Suprapubic skin (tissue), 4 donors: ENCODE results near the gene LRRC3C. TPM values are rescaled to one million over a fixed set of nuclear protein-coding genes. Genes with fewer than 3 reads are reported as not detected.

Experiments used
- DNase-seq, 2 donors: peaks; one replicate each; pipeline ENCODE4 v3.0.0-alpha.2; 2019; ENCODE audit warnings: low spot score in 2 of 2
- H3K27ac ChIP-seq: fragments of 200-600 bp; sonication (generic); one replicate; pipeline ENCODE4 v1.5.1; 2019
- H3K27me3 ChIP-seq: fragments of 200-600 bp; sonication (generic); one replicate; pipeline ENCODE4 v1.5.1; 2019
- H3K36me3 ChIP-seq: fragments of 200-600 bp; sonication (generic); one replicate; pipeline ENCODE4 v1.5.1; 2019
- H3K4me1 ChIP-seq: fragments of 200-600 bp; sonication (generic); one replicate; pipeline ENCODE4 v1.5.1; 2019
- H3K4me3 ChIP-seq: fragments of 200-600 bp; sonication (generic); one replicate; pipeline ENCODE4 v1.5.1; 2019; ENCODE audit warnings: mild to moderate bottlenecking
- H3K9me3 ChIP-seq: fragments of 200-600 bp; sonication (generic); one replicate; pipeline ENCODE4 v1.5.1; 2019
- EP300 ChIP-seq: sonication (generic); formaldehyde crosslinking; IDR thresholded peaks from one replicate; pipeline ENCODE4 v1.6.1; 2017; ENCODE audit warnings: antibody characterized with exemption
- POLR2A ChIP-seq, 2 donors: fragments of 450-650 bp; IDR thresholded peaks; one replicate each; pipeline ENCODE4 v1.6.1; 2017; ENCODE audit warnings: antibody characterized with exemption in 2 of 2, mild to moderate bottlenecking in 2 of 2, moderate library complexity in 2 of 2
- POLR2AphosphoS5 ChIP-seq, 3 donors: sonication (generic); formaldehyde crosslinking; IDR thresholded peaks; one replicate each; pipeline ENCODE4 v1.6.1; 2017; ENCODE audit warnings: antibody characterized with exemption in 3 of 3
- WGBS: methylation state at CpG from one replicate; pipeline ENCODE4 v1.1.5; 2018; 5-methylcytosine and 5-hydroxymethylcytosine counted together
- total RNA-seq, 4 donors: library from RNA; depleted of rRNA; stranded (reverse); fragments of >200 nt; gene quantifications; one replicate each; pipeline ENCODE4 v1.1.0, GENCODE V29; 2016
- TF ChIP-seq, protein P1 (sequence below), 2 donors: fragments of 200-600 bp in 1 of 2; fragments of 450-650 bp in 1 of 2; sonication (generic) in 1 of 2; IDR thresholded peaks; one replicate each; pipeline ENCODE4 v1.5.1; 2016 to 2019; ENCODE audit warnings: antibody characterized with exemption in 2 of 2, mild to moderate bottlenecking in 1 of 2, moderate library complexity in 1 of 2

LRRC3C gene
- total RNA-seq, 4 donors from 2014 or later: 1.1 to 2.3 TPM; not detected in 2

DNA sequence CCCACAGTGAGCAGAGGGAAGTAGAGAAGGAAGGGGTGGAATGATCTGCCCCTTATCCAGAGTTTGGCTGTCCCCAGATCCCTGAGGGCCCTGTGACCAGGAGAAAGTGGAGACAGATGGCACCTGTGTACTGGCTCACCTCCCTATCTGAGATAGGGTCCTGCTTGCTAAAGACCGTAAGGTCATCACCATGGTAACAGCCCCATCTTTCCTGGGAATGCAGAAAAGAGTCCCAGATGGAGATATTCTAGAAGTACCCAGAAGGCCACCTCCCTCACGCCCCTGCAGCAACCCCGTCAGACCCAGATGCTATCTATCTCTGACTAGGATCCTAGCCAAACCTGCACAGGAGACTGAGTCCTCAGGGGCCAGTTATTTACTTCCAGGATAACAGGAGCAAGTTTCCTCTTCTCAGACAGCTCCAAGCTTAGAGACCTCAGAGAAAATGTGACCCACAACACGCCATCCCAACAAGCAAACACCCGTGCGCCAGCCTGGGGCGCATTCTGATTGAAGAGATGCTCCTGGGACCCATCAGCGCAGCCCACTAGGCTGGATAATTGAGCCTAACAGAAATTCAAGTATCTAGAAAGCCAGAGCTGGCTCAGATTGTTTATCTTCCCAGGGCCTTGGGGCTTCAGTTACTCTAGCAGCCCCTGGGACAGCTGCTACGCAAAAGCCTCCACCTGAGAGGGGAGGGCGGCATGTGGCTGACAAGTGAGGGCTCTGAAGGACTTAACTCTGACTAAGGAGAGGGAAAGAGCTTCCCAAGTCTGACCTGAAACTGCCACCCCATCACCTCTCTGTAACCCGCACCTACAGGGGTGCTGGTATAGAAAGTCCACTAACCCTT lies 2.0 kb upstream of the LRRC3C start:
- no peak for DNase-seq
- Histone ChIP-seq H3K27ac (no peak overlapping the region), H3K9me3 (no peaks in the 10 kb centered on the region), H3K27me3 (no peaks in the 10 kb centered on the region), H3K4me1 (peaks cover 54% of the 10 kb centered on the region), H3K36me3 (peaks cover 36% of the 10 kb centered on the region), H3K4me3 (peak overlapping the region; percentile 95)
- TF ChIP-seq, protein P1, sequence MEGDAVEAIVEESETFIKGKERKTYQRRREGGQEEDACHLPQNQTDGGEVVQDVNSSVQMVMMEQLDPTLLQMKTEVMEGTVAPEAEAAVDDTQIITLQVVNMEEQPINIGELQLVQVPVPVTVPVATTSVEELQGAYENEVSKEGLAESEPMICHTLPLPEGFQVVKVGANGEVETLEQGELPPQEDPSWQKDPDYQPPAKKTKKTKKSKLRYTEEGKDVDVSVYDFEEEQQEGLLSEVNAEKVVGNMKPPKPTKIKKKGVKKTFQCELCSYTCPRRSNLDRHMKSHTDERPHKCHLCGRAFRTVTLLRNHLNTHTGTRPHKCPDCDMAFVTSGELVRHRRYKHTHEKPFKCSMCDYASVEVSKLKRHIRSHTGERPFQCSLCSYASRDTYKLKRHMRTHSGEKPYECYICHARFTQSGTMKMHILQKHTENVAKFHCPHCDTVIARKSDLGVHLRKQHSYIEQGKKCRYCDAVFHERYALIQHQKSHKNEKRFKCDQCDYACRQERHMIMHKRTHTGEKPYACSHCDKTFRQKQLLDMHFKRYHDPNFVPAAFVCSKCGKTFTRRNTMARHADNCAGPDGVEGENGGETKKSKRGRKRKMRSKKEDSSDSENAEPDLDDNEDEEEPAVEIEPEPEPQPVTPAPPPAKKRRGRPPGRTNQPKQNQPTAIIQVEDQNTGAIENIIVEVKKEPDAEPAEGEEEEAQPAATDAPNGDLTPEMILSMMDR (IDR thresholded peaks at IDR 0.05): no peak
- TF ChIP-seq EP300 (no peak), POLR2AphosphoS5 (IDR thresholded peaks at IDR 0.05) (no peak), POLR2A (IDR thresholded peaks at IDR 0.05) (no peak)
- WGBS: 69% methylated on average over 11 of the region's 11 CpGs

DNA sequence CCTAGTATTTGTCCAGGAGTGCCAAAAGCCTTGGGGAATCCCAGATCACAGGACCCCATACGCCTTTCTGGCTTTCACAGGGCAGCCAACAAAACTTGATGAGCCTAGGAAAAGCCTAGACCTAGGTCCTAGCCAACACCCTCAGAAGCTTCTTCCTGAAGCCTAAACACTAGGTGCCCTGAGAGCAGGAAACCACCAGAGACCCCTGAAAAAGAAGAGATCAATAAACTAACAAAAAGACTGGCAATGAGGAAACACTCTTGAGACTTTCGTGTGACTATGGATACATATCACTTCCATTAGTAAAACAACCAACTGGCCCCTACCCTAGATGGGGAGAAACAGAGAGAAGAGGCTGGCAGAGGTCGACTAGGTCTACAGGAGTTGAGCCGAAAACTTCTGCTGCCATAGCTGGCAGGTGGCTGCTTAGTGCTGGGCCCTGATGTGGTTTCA lies 1.4 kb upstream of the LRRC3C start:
- peak overlapping the region; percentile 95 for H3K4me3 ChIP-seq
- no peak for DNase-seq
- no peaks in the 10 kb centered on the region for H3K9me3 ChIP-seq
- H3K27me3 ChIP-seq: no peaks in the 10 kb centered on the region
- H3K4me1 ChIP-seq: peaks cover 54% of the 10 kb centered on the region
- peaks cover 29% of the 10 kb centered on the region for H3K36me3 ChIP-seq
- H3K27ac ChIP-seq: no peak overlapping the region
- WGBS: 39% methylated on average over 4 of the region's 4 CpGs
- TF ChIP-seq, protein P1 (IDR thresholded peaks at IDR 0.05): no peak
- TF ChIP-seq POLR2AphosphoS5 (IDR thresholded peaks at IDR 0.05) (no peak), EP300 (no peak), POLR2A (IDR thresholded peaks at IDR 0.05) (no peak)

DNA sequence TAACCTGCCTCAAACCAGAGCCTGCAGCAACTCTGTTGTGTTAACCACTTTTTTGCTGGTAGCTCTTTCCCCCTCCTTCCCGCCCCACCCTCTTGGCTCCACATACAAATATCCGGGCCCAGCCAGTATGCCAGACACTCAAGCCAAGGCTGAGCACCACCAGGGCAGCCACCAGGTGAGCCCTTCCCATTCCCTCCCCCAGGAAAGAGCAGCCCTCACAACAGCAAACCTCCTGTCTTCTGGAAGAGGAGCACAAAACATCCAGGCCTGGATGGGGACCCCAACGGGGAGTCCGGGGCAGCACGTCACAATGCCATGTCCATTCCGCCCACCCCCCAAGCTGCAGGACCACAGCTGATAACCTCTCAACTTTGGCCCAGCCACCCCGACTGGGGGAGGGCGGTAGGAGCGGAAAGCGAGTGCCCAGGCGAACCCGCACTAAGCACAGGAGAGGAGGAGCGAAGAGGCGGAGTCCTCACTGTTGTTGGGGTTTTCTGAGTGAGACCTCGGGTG lies 888 bp upstream of the LRRC3C start:
- peaks cover 54% of the 10 kb centered on the region for H3K4me1 ChIP-seq
- peaks cover 25% of the 10 kb centered on the region for H3K36me3 ChIP-seq
- no peak for TF ChIP-seq POLR2AphosphoS5 (IDR thresholded peaks at IDR 0.05)
- no peaks in the 10 kb centered on the region for H3K27me3 ChIP-seq
- DNase-seq: no peak
- H3K9me3 ChIP-seq: no peaks in the 10 kb centered on the region
- peak overlapping the region; percentile 95 for H3K4me3 ChIP-seq
- 3% methylated on average over 13 of the region's 15 CpGs for WGBS
- peak overlapping the region; percentile 90 for H3K27ac ChIP-seq

DNA sequence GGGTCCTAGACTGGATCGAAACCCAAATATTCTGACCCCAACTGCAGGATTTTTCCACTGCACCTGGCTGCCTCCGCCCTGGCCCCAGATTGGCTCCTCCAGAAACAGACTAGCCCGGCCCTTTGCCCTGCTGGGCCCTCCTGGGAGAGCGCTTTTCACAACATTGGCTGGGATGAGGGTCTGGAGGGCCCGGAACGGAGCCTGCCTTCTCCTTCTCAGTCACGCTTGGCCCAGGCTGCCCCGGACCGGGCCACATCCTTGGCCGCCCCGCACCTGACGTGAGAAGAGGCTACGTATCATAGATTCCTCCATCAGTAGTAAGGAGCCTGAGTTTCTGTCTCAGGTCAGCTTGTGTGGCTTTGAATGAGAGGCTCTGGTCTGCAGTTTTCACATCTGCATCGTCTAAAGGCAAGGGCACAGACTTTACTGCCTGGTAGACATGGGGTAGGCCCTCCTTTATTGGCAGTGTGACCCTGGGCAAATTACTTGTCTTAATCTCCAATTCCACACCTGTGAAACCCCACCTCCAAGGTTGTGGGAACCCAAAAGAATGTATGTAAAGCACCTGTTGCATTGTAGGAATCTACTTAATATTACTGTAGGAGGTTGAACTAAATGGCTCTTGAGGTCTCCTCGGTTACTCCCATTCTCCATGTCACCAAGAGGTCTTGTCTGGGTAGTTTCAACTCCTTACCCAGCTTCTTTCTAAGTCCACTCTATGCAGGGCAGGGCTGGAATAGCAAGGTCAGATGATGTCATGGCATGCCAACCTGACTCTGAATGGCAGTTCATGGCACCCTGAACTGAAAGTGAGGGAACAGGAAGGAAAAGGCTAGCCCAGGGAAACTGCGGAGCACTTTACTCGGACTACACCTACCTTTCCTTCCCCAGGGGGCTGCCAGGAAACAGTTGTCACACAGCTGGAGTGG lies 661 bp downstream of the LRRC3C start:
- peaks cover 9% of the 10 kb centered on the region for H3K36me3 ChIP-seq
- TF ChIP-seq POLR2A (IDR thresholded peaks at IDR 0.05): no peak
- TF ChIP-seq EP300: no peak
- TF ChIP-seq POLR2AphosphoS5 (IDR thresholded peaks at IDR 0.05): no peak
- TF ChIP-seq, protein P1 (IDR thresholded peaks at IDR 0.05): no peak
- DNase-seq: peak in 1 of 2 donors; percentile 78
- peak overlapping the region; percentile 95 for H3K4me3 ChIP-seq
- peak overlapping the region; percentile 90 for H3K27ac ChIP-seq
- peaks cover 54% of the 10 kb centered on the region for H3K4me1 ChIP-seq
- 37% methylated on average over 9 of the region's 17 CpGs for WGBS
- H3K27me3 ChIP-seq: no peaks in the 10 kb centered on the region
- H3K9me3 ChIP-seq: no peaks in the 10 kb centered on the region

DNA sequence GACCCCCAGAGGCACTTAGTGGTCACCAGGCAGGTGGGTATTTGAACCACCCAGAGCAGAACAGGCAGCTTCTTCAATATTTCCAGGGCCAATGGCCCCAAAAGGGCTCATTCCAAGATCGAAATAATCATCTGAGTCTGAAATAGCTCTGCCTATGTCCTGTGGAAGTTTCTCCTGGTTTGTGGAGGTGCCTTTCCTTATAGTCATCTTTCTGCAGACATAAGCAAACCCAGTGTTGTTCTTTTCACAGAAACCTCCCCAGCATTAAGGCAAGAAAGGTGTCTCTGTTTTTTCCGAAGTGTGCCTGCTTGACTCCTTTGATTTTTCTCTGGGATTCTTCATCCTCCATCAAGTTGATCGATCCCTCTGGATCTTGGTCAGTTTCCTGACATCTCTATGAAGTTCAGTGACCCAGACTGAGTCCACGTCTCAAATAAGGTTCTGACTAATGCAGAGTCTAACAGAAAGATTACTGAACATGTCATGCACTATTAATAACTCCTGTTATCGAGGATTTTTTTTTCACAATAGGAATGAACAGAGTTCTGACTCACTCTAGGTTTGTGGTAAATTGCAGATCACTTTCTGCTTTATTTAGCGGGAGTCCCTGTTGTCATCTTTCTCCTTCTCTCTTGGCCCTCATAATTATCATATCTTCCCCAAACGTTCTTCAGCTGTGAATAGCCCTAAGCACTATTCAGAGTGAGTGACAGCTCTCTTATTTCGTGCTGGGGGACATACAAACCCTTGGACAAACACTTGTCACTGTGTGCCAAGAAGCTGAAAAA lies 1.5 kb downstream of the LRRC3C start:
- peaks cover under 1% of the 10 kb centered on the region for H3K36me3 ChIP-seq
- H3K27me3 ChIP-seq: no peaks in the 10 kb centered on the region
- peaks cover 52% of the 10 kb centered on the region for H3K4me1 ChIP-seq
- H3K4me3 ChIP-seq: no peak overlapping the region
- WGBS: 48% methylated on average over 8 of the region's 8 CpGs
- H3K27ac ChIP-seq: peak overlapping the region; percentile 90
- H3K9me3 ChIP-seq: no peaks in the 10 kb centered on the region
- TF ChIP-seq POLR2AphosphoS5 (IDR thresholded peaks at IDR 0.05) (no peak), POLR2A (IDR thresholded peaks at IDR 0.05) (no peak), EP300 (no peak)
- TF ChIP-seq, protein P1 (IDR thresholded peaks at IDR 0.05): no peak
- no peak for DNase-seq
